HEK293T (cell line): ENCODE results near the gene ODF2L.

Experiments
- BHLHE40 ChIP-seq: fragments of 450-650 bp; IDR thresholded peaks from 2 replicates; pipeline ENCODE4 v1.6.1; 2016; ENCODE audit warnings: mild to moderate bottlenecking, moderate library complexity, borderline replicate concordance
- CTBP1 ChIP-seq: fragments of 450-650 bp; IDR thresholded peaks from 2 replicates; pipeline ENCODE4 v1.6.1; 2016; ENCODE audit warnings: borderline replicate concordance
- FOXK2 ChIP-seq: fragments of 450-650 bp; IDR thresholded peaks from 2 replicates; pipeline ENCODE4 v1.6.1; 2016; ENCODE audit warnings: mild to moderate bottlenecking
- FOXM1 ChIP-seq: fragments of 450-650 bp; IDR thresholded peaks from 2 replicates; pipeline ENCODE4 v1.6.1; 2017; ENCODE audit warnings: mild to moderate bottlenecking, borderline replicate concordance
- L3MBTL2 ChIP-seq: fragments of 450-650 bp; conservative IDR thresholded peaks from 2 replicates; pipeline ENCODE4 v1.6.1; 2016; ENCODE audit warnings: mild to moderate bottlenecking
- NFRKB ChIP-seq: fragments of 450-650 bp; IDR thresholded peaks from 2 replicates; pipeline ENCODE4 v1.6.1; 2016; ENCODE audit warnings: mild to moderate bottlenecking, moderate library complexity
- SP1 ChIP-seq: fragments of 450-650 bp; IDR thresholded peaks from 2 replicates; pipeline ENCODE4 v1.6.1; 2017
- SUZ12 ChIP-seq: fragments of 450-650 bp; IDR thresholded peaks from 2 replicates; pipeline ENCODE4 v1.6.1; 2016; ENCODE audit warnings: mild to moderate bottlenecking

- TF ChIP-seq SUZ12 (no peak), BHLHE40 (no peak), NFRKB (no peak), CTBP1 (no peak), SP1 (no peak), L3MBTL2 (no peak), FOXM1 (no peak), FOXK2 (no peak)
These were observed 17.3 kb downstream of the ODF2L start for GRCh38 chr1:86378813-86379212.
